AG09309 (cell line): ENCODE measurements around the gene DUOX1.

Experiments used
- DNase-seq: peaks from one replicate; pipeline ENCODE4 v3.0.0-alpha.2; 2010; ENCODE audit warnings: low read depth
- H3K4me3 ChIP-seq: 2 replicates; pipeline ENCODE4 v1.5.1; 2011; ENCODE audit warnings: mild to moderate bottlenecking, low read depth, low read length, moderate library complexity; ENCODE audit not compliant: control insufficient read depth
- CTCF ChIP-seq: IDR thresholded peaks from 2 replicates; pipeline ENCODE4 v1.5.1; 2011; ENCODE audit warnings: mild to moderate bottlenecking, low read depth, low read length, inconsistent platforms; ENCODE audit not compliant: insufficient read depth, control insufficient read depth; ENCODE audit errors: missing control alignments

The DUOX1 gene

DNA sequence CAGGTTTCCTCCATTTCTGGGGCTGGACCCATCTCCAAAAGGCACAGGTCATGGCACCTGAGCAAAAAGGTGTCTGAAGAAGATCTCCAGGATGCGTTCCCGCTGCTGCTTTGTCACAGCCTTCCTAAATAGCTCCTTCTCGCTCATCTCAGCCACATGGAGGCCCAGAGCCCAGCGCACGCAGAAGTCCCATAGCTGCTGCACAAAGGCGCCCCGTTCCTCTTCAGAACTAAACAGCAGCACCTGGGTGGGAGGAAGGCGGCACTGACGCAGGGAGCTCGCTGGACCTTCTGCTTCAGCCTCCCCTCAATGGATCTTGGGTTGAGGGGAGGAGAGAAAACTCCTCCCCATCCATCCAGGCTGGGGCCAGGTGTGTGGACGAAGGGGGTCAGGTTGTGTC is 24.2 kb upstream of the DUOX1 start:
- no peak for TF ChIP-seq CTCF
- no peak overlapping the region for H3K4me3 ChIP-seq
- DNase-seq = no peak

- H3K4me3 ChIP-seq = no peak overlapping the region
- TF ChIP-seq CTCF = no peak
- DNase-seq = no peak
Observed at GRCh38 chr15:45106002-45106790, 23.6 kb upstream of the DUOX1 start.

GRCh38 chr15:45107941-45108630 is 21.7 kb upstream of the DUOX1 start:
- no peak for TF ChIP-seq CTCF
- H3K4me3 ChIP-seq = no peak overlapping the region

GRCh38 chr15:45110256-45110820 is 19.5 kb upstream of the DUOX1 start:
- H3K4me3 ChIP-seq = no peak overlapping the region
- DNase-seq = no peak
- TF ChIP-seq CTCF = no peak

More at GRCh38 chr15:45107941-45108630, 21.7 kb upstream of the DUOX1 start:
- DNase-seq = no peak

GRCh38 chr15:45111390-45112142 is 18.2 kb upstream of the DUOX1 start:
- no peak for DNase-seq
- TF ChIP-seq CTCF = no peak

GRCh38 chr15:45112143-45112590 is 17.6 kb upstream of the DUOX1 start:
- no peak for DNase-seq
- H3K4me3 ChIP-seq = no peak overlapping the region; the same call in 1 of the 2 replicates
- no peak for TF ChIP-seq CTCF

More at GRCh38 chr15:45111390-45112142, 18.2 kb upstream of the DUOX1 start:
- no peak overlapping the region for H3K4me3 ChIP-seq
